GM18868 (cell line): ENCODE data around the gene PATE3.

Experiments
- ATAC-seq: cut with Tn5 transposase; IDR thresholded peaks from one replicate; pipeline ENCODE4 v1.9.1; 2021; ENCODE audit warnings: mild to moderate bottlenecking, moderate library complexity; ENCODE audit not compliant: unreplicated experiment

The PATE3 gene, protein sequence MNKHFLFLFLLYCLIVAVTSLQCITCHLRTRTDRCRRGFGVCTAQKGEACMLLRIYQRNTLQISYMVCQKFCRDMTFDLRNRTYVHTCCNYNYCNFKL

DNA sequence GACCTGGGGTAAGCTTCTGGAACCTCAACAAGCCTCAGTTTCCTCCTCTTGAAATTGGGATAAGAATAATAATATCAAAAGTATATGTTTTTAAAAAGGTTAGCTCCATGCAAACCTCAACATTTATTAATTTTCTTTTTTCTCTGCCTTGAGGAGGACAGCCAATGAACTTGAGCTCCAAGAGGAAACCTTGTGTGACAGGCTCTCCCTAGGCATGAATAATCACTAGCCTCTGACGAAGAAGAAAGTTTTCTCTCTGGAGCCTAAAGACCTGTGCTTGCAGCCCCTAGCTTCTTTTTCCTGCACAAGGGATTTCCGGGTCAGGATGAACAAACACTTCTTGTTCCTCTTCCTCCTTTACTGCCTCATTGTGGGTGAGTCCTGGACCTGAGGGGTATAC is at the start of gene PATE3:
Gene PATE3, plus strand, starts transcription at position 301 of the 400 bp plus-strand sequence. Its CDS starts 25 bp downstream, at position 326.
- ATAC-seq: no peak

DNA sequence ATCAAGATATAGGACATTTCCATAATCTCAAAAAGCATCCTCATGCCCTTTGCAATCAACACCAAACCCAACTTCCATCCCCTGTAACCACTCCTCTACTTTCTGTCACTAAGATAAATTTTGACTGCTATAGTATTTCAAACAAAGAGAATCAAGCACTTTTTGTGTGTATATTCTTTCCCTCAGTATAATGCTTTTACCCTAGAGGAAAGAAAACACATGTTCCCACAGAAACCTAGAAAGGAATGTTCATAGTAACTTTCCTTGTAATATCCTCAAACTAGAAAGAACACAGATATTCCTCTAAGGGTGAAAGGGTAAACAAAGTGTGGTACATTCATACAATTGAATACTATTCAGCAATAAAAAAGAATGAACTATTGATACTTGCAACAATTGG is 47.3 kb upstream of the PATE3 start:
- ATAC-seq: no peak

DNA sequence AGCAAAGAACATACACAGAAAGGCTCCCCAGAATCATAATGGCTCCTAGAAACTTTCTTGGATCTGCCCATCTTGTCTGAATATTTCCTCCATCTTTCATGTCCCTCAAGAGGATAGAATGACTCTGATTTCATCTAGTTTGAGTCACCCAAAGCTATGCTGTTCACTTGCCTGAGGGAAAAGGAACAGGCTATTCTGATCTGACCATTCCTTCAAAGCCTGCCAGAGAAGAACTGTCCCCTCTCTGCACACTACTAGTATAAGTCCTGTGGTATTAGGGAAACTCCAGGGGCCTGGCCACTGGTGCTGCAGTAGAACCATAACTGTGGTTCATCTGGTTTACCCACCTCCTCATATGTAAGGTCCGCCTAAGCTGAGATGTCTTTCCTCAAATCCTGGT is 44.2 kb upstream of the PATE3 start:
- ATAC-seq: no peak

DNA sequence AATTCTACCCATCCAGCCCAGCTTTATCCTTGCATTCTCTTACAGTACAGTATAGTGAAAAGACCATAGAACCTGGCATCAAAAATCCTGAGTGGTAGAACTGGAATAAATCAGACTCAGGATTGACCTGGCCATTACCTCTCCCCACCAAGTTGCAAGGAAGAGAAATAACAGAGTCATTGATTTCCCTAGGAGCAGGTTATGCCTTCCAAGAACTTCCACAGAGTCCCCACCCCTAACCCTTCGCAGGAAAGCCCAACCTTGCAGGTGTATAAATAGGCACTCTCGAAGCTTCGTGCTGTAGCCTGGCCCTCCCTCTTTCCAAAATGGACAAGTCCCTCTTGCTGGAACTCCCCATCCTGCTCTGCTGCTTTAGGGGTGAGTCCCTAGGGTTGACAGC is 41.9 kb upstream of the PATE3 start, which contains the start of gene PATE1:
Gene PATE1, plus strand, starts transcription at position 301 of the 400 bp plus-strand sequence. Its CDS starts 26 bp downstream, at position 327.
- ATAC-seq: no peak

DNA sequence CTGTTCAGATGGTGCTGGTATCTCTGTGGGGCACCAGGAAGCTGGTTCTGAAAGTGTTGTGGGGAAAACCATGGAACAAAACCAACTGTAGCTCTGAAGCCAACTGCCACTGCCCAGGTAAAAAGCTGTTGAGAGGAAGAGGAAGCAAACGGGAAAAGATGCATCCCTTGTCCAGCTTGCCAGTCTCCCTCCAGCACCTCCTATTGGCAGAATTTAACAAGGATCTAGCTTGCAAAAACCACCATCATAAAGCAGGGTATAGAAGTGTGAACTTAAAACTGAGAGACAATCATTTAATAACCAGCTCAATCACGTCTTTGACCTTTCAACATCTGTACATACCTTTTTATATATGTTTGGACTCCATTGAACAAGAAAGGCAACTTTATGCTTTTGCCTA is 37.3 kb upstream of the PATE3 start:
- ATAC-seq: no peak

DNA sequence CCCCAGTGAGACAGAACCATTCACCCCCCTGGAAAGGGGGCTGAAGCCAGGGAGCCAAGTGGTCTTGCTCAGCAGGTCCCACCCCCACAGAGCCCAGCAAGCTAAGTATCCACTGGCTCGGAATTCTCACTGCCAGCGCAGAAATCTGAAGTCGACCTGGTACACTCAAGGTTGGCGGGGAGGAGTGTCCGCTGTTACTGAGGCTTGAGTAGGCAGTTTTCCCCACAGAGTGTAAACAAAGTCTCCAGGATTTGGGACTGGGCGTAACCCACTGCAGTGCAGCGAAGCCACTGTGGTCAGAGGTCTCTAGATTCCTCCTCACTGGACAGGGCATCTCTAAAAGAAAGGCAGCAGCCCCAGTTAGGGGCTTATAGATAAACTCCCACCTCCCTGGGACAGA is 31.9 kb upstream of the PATE3 start:
- ATAC-seq: no peak

DNA sequence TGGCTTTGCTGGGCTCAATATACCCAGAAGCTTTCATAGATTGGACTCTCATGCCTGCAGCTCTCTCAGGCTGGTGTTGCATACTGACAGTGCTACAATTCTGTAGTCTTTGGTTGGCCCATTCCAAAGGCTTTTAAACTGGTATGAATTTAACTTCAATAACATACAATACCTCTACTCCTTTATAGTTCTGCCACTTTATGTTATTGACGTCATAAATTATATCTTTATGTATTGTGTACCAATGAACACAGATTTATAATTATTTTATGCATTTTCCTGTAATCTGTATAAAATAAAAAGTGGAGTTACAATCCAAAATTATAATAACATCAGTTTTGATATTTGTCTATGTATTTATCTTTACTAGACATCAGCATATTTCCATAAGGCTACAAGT is 25.5 kb upstream of the PATE3 start:
- ATAC-seq: no peak

DNA sequence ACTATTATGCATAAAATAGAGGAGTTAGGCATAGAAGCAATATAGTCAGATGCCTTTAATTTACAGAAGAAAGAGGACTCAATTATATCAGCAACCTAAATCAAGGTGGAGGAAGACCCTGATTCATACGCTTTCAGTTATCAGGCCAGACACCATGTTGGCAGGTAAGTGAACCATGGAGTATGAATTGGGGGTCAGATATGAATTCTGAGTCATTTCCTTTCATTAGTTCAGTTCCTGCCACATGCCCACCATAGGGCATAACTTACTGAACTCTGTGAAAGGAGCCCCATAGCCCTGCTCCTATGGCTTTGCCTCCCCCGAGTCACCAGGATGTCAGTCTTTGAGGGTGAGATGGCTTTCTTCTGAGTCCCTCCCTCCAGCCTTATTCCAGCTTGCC is 24.4 kb upstream of the PATE3 start:
- no peak for ATAC-seq

DNA sequence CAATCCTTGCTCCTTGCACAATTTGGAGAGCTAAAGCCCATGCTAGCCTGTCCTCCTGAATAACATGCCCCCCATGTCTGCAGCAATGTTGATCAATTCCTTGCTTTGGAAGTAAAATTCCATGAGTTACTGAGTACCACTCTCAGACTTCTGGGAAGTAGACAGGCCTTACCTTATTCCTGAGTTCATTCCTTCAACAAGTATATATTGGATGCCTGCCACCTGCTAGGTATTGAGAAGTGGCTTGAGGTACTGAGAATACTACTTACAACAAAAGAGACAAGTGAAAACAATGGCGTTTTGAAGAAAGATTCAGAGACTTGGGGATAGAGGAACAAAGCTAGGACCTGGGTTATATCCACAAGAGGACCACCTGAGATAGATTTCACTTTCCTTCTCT is 21.7 kb upstream of the PATE3 start:
- ATAC-seq: no peak

DNA sequence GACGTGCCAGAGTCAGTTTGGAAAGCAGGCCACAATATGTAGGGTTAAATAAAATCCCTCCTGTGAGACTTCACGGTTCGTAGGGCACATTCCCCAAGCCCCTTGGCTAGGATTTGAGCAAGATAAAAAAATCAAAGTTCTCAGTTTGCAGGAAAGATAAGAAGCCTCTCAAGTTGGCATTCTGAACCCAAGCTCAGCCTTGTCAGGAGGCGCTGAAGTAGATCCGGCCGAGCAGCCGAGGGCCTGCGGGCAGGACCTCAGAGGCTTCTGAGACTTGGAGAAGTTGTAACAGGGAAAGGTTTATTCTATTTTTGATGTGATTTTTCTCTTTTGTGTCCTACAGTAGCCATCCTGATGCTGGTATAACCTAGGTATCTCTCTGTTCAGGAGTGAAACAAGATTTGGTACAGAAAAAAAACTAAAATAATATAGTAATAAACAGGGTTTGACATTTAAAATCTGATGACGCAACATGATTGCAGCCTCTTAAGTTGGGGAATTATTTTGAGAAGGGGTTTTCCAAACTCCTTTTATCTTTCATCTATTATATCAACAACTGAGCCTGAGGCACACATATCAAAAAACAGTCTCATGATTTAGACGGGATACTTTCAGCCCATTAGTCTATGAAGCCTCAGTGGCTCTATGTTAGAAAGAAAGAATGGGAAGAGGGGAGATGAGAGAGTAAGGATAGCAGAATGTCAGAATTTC is 19.4 kb upstream of the PATE3 start:
- no peak for ATAC-seq

DNA sequence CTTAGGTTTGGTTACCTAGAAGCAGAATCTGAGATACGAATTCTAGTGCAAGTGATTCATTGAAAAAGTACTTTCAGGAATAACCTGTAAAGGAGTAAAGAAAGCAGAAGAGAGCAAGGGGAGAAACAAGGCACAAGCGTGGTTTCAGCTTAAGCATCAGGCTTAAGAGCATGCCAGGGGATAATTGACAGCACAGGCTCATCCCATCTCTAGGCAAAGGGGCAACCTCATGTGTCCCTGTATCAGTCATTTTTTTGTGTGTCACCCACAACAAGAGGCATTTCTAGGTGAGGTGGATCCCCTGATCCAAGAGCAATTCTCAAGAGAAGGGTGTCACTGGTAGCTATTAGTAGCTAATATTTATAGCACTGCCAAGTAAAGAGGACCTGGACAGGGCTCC is 17.3 kb upstream of the PATE3 start:
- ATAC-seq: no peak

DNA sequence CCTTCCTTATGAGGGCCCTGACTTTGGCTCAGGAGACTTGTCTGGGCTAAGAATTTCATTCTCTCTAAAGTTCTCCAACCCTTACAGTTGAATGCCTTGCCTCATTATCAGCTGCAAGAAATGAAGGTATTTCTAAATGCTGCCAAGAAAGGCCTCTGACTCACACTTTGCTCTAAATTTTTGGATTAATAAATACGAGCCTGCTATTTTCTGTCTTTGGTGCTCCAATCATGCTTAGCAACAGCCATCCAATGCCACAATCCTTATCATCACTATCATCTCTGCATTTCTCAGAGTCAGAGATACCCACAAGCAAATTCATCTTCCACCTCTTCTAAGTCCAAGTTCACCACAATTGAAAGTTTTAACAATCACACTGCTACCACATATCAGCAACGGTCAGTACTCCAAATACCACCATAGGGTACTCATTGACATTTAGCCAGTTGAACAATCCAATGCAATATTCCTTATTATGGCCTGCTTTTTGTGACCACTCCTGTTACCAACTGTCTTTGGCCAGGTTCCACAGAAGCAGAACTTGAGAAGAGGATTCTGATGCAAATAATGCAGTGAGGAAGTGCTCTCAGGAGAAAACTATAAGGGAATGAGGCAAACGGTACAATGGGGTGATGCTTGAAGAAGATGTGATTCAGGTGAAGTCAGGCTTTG is 15.0 kb upstream of the PATE3 start:
- no peak for ATAC-seq

DNA sequence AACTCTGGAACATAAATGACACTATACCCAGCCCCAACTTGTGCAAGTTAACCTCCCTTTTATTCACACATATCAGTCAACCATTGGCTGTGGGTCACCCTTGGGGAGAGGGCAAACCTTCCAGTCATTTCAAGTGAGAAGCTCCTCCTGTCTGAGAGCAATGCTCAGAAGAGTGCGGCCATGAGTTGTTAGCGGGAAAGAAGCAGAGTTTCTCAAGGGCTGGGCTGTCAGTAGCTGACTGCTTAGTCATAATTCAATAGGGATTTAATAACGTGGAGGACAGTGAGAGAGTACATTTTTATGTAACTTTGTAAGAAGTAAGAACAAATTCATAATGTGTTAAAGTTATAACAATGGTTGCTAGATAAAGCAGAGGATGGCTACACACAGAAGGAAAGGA is 14.4 kb upstream of the PATE3 start:
- no peak for ATAC-seq

DNA sequence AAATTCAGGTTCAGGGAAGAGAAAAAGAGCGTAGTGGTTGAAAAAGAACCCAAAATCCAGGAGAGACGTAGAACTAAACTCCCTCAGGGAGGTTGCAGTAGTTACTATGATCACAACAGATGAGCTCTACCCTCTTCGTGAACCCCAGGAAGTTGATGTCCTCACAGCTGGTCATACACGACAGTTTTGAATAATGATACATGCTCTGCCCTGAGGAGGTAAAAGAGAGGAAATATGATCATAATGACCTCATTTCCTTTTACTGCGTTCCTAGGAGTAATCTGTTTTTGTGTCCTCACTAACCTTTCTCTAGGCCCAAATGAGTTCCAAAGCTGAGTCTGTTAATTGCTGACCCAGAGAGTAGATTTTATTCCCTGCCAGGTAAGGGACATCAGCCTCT is 10.6 kb upstream of the PATE3 start:
- ATAC-seq: no peak

DNA sequence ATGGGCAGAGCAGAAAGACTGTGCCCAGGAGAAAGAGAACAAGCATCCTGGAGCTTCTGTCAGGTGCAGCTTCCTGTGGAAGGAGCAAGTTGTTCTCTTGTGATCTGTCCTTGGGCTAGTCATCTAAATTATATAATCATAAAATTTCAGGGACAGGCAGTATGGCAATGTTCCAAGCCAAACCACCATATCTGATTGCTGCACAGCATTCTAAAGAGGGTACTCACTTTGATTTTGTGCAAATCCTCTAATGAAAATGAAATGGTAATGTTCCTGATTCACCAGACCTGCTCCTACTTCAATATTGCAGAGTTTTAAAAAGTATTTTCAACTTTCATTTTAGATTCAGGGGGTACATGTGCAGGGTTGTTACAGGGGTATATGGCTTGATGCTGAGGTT is 9.2 kb upstream of the PATE3 start, which contains the start of gene PATE2:
Gene PATE2, minus strand, starts transcription at position 101 of the 400 bp plus-strand sequence. Its CDS starts 55 bp downstream, at position 46.
- no peak for ATAC-seq

DNA sequence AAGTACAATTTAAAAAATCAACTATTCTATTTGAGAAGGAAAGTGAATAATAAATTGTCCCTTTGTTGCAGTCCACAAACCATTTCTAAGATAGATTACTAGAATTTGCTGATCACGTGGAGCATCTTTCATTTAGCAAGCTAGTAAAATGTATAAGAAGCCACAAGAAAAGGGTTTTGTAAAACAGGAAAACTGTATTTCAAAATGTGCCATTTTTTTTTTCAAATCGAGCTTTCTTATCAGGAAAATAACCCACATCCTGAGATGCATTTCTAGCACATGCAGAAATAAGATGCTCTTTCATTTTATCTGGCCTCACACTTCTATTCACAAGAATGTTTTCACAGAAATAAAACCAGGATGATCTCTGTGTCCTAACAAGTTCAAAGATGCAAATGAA is 3.2 kb upstream of the PATE3 start:
- ATAC-seq: no peak

DNA sequence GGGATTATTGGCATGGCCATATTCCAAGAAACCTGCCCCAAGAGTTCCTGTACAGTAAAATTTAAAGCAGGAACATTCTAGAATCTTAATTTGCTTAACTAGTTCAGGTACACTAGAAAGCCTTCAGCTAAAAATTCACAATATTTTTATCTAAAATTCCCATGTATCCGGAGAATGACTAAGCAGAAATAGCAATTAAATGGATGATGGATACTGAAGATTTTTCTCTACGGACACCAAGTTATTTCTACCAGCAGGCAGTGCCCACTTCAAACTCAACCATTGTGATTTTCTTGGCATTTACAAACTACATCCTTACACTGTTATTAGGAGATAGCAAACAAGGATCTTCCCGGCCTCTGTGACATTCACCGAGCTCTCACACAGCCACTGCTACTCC is 2.9 kb downstream of the PATE3 start:
- ATAC-seq: no peak

DNA sequence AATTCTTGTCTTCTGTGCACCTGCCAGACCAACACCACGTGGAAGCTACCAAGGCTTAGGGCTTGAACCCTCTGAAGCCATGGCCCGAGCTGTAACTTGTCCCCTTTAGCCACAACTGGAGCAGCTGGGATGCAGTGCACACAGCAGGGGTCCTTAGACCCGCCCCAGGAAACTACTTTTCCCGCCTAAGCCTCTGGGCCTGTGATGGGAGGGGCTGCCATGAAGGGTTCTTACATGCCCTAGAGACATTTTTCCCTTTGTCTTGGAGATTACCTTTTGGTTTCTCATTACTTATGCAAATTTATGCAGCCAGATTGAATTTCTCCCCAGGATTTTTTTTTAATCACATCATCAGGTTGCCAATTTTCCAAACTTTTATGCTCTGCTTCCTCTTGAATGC is 9.7 kb downstream of the PATE3 start:
- no peak for ATAC-seq

DNA sequence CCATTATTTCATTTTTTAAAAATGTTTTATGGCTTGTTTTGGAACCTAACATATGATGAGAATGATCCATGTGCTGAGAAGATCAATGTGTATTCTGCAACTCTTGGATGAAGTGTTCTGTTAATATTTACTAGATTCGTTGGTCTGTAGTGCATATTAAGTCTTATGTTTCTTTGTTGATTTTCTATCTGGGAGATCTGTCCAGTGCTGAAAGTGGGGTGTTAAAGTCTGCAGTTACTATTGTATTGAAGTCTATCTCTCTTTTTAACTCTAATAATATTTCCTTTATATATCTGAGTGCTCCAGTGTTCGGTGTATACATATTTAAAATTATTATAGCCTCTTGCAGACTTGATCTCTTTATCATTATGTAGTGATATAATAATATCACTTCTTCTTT is 11.9 kb downstream of the PATE3 start:
- ATAC-seq: no peak

DNA sequence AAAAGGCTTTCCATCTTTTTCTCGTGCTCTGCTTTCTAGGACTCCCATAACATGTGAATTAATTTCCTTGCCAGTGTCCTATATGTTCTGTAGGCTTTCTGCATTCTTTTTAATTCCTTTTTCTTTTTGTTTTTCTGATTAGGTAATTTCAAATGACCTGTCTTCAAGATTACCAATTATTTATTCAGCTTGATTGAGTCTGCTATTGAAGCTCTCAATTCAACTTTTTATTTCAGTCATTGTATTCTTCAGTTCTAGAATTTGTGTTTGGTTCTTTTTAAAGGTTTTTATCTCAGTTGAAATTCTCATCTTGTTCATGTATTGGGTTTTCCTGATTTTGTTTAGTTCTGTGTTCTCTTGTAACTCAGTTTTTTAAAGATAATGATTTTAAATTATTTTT is 14.5 kb downstream of the PATE3 start:
- ATAC-seq: no peak

DNA sequence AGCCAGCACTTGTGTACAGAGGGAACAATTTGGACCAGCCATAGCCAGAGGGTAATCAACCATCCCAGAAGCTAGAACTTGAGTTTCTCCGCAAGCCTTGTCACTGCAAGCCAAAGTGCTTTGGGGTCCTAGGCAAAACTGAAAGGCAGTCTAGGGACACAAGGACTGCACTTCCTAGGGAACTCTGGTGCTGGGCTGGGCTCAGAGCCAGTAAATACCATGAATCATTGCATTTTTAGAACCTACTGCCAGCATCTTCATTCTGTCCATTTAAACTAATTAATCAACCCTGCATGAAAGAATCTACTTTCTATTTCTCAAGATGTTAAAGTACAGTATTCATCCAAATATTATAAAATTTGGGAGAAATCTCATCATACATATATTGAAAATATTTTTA is 20.0 kb downstream of the PATE3 start:
- no peak for ATAC-seq

DNA sequence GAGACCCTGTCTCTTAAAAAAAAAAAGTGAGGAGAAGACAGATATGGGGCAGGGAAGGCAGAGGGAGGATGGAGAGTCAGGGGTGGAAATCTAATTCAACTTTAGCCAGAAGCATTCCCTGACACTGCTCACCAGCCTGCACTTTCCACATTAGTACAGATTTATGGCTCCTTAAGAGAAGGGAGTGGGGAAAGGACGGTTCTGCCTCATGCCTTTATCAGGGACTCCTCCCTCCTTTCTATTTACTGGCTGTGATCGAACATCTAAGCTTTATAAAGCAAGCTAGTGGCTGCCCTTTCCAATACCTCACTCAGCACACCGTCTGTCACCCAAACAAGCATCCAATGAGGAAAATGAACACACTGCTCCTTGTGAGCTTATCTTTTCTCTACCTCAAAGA is 45.1 kb downstream of the PATE3 start, which contains the start of gene PATE4:
Gene PATE4, plus strand, starts transcription at position 301 of the 400 bp plus-strand sequence. Its CDS starts 44 bp downstream, at position 345.
- no peak for ATAC-seq
